ENCODE results near the gene TGM5.

Gene TGM5

DNA sequence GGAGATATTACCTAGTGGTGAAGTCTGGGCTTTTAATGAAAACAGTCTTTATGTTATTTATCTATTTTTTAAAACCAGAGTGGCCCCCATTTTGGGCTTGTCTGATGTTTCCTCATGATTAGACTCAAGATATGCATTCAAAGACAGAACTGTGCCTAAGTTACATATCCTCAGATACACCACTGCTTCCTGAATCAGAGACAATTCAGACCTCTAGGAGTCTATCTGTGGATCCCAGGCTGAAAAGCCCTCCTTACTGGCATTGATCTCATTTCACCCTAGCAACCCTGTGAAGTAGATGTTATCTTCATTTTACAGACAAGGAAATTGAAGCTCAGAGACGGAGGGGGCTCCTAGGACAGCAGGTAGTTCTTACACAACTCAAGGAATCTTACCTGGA is 16.8 kb upstream of the TGM5 start:
- DNase-seq (ENCODE audit: low read depth): no peak
- TF ChIP-seq, protein P1, sequence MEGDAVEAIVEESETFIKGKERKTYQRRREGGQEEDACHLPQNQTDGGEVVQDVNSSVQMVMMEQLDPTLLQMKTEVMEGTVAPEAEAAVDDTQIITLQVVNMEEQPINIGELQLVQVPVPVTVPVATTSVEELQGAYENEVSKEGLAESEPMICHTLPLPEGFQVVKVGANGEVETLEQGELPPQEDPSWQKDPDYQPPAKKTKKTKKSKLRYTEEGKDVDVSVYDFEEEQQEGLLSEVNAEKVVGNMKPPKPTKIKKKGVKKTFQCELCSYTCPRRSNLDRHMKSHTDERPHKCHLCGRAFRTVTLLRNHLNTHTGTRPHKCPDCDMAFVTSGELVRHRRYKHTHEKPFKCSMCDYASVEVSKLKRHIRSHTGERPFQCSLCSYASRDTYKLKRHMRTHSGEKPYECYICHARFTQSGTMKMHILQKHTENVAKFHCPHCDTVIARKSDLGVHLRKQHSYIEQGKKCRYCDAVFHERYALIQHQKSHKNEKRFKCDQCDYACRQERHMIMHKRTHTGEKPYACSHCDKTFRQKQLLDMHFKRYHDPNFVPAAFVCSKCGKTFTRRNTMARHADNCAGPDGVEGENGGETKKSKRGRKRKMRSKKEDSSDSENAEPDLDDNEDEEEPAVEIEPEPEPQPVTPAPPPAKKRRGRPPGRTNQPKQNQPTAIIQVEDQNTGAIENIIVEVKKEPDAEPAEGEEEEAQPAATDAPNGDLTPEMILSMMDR (conservative IDR thresholded peaks at IDR 0.05; ENCODE audit: low read length): no peak
- no peak overlapping the region for H3K4me3 ChIP-seq (ENCODE audit: low read length)

DNA sequence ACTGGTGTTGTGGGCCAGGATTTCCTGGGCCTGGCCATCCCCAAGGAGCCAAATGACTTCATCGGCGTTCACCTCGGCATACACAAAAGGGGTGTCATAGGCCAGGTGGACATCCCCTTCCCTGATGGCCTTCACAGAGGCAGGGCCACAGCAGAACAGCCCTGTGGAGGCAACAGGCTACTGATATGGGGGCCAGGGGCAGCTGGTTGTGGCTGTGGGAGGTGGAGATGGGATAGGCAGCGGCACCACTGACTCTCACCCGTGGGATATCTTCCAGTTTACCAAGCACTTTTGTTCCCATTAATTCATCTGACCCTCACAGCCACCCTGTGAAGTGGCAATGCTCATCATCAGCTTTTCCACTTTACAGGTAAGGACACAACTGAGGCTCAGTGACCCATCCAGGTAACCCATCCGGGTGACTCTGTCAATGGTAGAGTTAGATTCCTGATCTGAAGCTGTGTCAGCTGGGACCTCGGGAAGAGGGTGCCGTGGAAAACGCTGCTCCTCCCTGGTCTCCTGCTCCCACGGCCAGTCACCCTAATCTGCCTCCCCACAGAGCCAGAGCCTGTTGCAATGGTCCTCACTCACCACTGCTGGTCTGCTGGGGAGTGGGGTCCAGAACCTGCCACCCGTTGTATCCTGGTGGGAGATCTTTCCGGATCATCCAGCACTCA is 15.3 kb upstream of the TGM5 start:
- TF ChIP-seq, protein P1 (conservative IDR thresholded peaks at IDR 0.05; ENCODE audit: low read length): no peak
- H3K4me3 ChIP-seq (ENCODE audit: low read length): no peak overlapping the region
- DNase-seq (ENCODE audit: low read depth): no peak

DNA sequence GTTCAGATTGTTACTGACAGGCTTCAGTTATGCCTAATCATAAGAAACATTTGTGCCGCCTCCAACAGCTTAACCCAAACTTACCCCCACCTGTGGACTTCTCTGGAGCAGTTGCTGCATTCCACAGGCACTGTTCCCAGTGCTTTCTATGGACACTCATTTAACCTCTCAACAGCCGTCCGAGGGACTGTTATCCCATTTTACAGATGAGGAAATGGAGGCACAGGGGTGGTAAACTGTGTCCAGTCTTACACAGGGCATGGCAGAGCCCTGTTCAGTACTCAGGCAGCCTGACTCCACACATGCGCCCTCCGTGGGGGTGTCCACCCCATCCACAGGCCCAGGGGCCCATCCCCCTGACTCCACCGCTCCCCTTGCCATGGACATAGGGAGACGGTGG is 14.3 kb upstream of the TGM5 start:
- DNase-seq (ENCODE audit: low read depth): no peak
- H3K4me3 ChIP-seq (ENCODE audit: low read length): no peak overlapping the region
- TF ChIP-seq, protein P1 (conservative IDR thresholded peaks at IDR 0.05; ENCODE audit: low read length): no peak

DNA sequence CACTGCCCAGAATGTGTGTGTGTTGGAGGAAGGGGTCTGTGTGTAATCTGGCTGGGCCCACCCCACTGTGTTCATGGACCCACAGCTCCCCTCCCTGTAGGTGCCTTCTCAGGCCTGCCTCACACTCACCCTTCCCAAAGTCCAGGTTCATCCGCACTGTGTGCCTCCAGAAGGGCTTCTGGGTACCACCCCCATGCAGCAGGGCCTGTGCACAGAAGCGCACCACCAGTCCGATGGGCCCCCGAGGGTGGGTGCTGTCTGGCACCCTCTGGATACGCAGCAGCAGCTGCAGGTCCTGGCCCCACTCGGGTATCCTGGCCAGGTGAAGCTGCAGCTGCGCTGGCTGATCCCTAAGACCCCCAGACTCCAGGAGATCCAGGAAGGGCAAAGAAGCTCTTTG is 12.8 kb upstream of the TGM5 start:
- DNase-seq (ENCODE audit: low read depth): no peak
- H3K4me3 ChIP-seq (ENCODE audit: low read length): no peak overlapping the region
- TF ChIP-seq, protein P1 (conservative IDR thresholded peaks at IDR 0.05; ENCODE audit: low read length): no peak

DNA sequence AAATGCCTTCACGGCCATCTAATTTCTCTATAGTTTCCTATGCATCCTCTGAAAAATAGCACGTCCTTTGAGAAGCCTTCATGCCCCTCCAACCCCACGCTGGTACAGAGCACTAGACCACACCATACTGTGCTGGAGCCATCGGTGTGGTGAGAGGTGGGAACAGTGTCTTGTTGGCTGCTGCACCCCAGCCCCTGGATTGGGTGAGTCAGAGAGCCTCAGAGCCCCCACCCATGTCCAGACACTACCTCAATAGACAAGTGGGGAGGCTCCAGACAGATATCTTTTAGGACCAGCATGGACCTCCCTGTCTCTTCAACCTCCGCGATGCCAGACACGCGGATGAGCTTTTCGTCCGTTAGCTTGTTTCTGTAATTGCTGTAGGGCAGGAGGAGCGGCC is 12.1 kb upstream of the TGM5 start:
- no peak overlapping the region for H3K4me3 ChIP-seq (ENCODE audit: low read length)
- DNase-seq (ENCODE audit: low read depth): no peak
- TF ChIP-seq, protein P1 (conservative IDR thresholded peaks at IDR 0.05; ENCODE audit: low read length): no peak

DNA sequence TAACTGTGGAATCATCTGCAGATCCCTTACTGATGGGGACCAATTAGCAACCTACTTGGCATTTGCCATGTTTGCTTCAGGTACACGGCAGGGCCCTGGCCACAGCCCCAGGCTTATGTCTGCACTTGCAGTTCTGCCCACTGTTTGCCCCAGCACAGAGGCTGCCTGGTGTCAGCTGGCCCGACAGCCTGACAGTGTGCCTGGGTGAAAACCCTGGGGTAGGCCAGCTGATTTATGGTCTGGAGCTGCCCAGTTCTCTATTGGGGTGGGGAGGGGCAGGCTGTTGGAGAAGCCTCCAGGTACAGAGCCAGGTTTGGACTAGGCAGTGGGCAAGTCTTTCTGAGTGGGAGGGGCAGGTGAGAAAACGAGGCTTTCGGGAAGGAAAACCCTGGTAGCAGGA is 11.2 kb upstream of the TGM5 start:
- DNase-seq (ENCODE audit: low read depth): no peak
- H3K4me3 ChIP-seq (ENCODE audit: low read length): no peak overlapping the region
- TF ChIP-seq, protein P1 (conservative IDR thresholded peaks at IDR 0.05; ENCODE audit: low read length): no peak

DNA sequence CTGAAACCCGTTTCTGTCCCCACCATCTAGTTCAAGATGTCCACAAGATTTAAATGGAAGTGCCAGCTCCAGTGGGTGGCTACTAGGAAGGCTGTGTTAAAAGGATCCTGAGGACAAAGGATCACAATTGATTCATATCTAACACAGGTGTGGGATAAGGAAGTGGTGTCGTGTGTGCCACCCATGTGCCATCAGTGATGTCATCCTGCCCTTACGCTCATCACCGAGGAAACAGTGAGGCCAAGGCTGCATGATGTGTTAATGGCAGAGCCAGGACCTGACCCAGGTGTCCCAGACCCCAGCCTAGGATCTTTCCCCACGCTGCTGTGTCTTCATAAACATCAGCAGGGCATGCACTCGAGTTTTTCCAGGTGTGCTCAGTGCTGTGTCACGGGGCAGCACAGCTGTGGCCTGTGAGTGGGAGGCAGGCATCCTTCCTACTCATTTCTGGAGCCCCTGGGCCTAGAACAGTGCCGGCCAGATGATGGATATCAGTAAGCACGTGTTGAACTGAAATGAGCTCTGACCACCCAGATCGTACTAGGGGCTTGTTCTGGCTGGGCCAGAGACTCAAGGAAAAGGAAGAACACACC is 10.6 kb upstream of the TGM5 start:
- DNase-seq (ENCODE audit: low read depth): no peak
- TF ChIP-seq, protein P1 (conservative IDR thresholded peaks at IDR 0.05; ENCODE audit: low read length): no peak
- H3K4me3 ChIP-seq (ENCODE audit: low read length): no peak overlapping the region

All from AG10803 (cell line).